Esophagus squamous epithelium (tissue), 5 donors: Measurements from ENCODE around the gene RPL18. TPM values are rescaled to one million over a fixed set of nuclear protein-coding genes. Genes with fewer than 3 reads are reported as not detected.

Experiments
- DNase-seq: peaks from one replicate; lab custom pipeline; 2025; lab: John Stamatoyannopoulos, UW
- H3K27ac ChIP-seq, 4 donors: fragments of 200-600 bp; sonication (generic); one replicate each; pipeline ENCODE4 v1.5.1; 2016 to 2019; ENCODE audit warnings: mild to moderate bottlenecking in 1 of 4
- H3K27me3 ChIP-seq, 4 donors: fragments of 200-600 bp; sonication (generic); 1 replicate in 3 of 4; 2 replicates in 1 of 4; pipeline versions ENCODE4 v1.5.1 to v1.6.0; 2017 to 2021; ENCODE audit warnings: antibody characterized with exemption in 1 of 4
- H3K36me3 ChIP-seq, 3 donors: fragments of 200-600 bp; sonication (generic); one replicate each; pipeline ENCODE4 v1.5.1; 2016 to 2019
- H3K4me1 ChIP-seq, 3 donors: fragments of 200-600 bp; sonication (generic); one replicate each; pipeline ENCODE4 v1.5.1; 2017 to 2019
- H3K4me3 ChIP-seq, 4 donors: fragments of 200-600 bp; sonication (generic); 1 replicate in 3 of 4; 2 replicates in 1 of 4; pipeline ENCODE4 v1.5.1; 2016 to 2019; ENCODE audit warnings: mild to moderate bottlenecking in 2 of 4, moderate library complexity in 1 of 4
- H3K9me3 ChIP-seq, 3 donors: fragments of 200-600 bp; sonication (generic); one replicate each; pipeline ENCODE4 v1.5.1; 2016 to 2019
- CTCF ChIP-seq, 6 experiments: fragments of 450-650 bp in 4 of 6; fragments of 200-600 bp in 2 of 6; sonication (generic) in 2 of 6; IDR thresholded peaks; one replicate each; pipeline ENCODE4 v1.5.1; 2016 to 2019; ENCODE audit warnings: antibody characterized with exemption in 6 of 6, mild to moderate bottlenecking in 4 of 6, moderate library complexity in 4 of 6
- POLR2A ChIP-seq, 4 donors: fragments of 450-650 bp; IDR thresholded peaks; one replicate each; pipeline ENCODE4 v1.6.1; 2017; ENCODE audit warnings: antibody characterized with exemption in 4 of 4, mild to moderate bottlenecking in 4 of 4, moderate library complexity in 3 of 4
- WGBS, 2 donors: methylation state at CpG; one replicate each; pipeline ENCODE4 v1.1.5; 2018; 5-methylcytosine and 5-hydroxymethylcytosine counted together
- intact Hi-C: fragments of 100-400 bp; cut with DNase I; formaldehyde crosslinking; loops from one replicate; pipeline ENCODE4 v1.15.0; 2022
- total RNA-seq, 4 donors: library from RNA; depleted of rRNA; stranded (reverse); fragments of >200 nt; gene quantifications; one replicate each; pipeline ENCODE4 v1.1.0, GENCODE V29; 2016
- donor health status: DM: yes; HTN: yes; CAD: no.

The RPL18 gene
- total RNA-seq, 4 donors from 2014 or later = 1,870 to 2,808 (median 2,491) TPM

DNA sequence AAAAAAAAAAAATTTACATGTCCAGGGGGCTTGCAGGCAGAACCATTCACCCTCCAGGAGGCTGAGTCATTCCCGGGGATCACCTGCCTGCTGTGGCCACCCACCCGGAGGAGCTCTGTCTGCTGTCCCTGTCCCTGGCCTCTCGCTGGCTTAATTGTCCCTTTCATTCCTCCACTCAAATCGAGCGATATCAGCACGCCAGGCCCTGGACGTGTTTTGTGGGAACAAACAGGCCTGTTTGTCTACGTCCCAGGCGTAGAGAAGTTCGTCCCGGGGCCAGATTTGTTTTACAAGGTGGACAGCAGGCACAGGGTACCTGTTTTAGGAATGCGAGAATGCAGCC is 45.8 kb downstream of the RPL18 start:
- peaks cover 5 to 61% (median 13%) of the 10 kb centered on the region in 3 donors for H3K4me1 ChIP-seq
- H3K4me3 ChIP-seq = no peak overlapping the region
- H3K9me3 ChIP-seq = no peaks in the 10 kb centered on the region
- H3K27ac ChIP-seq = no peak overlapping the region
- intact Hi-C loops = no loop called here
- no peaks in the 10 kb centered on the region for H3K27me3 ChIP-seq
- no peak for DNase-seq
- no peak for TF ChIP-seq CTCF (IDR thresholded peaks at IDR 0.05)
- TF ChIP-seq POLR2A (IDR thresholded peaks at IDR 0.05) = no peak
- peaks cover 0 to 21% (median 0%) of the 10 kb centered on the region in 3 donors for H3K36me3 ChIP-seq
- 65 to 68% methylated on average over 11 to 12 of the region's 12 CpGs for WGBS, 2 donors

DNA sequence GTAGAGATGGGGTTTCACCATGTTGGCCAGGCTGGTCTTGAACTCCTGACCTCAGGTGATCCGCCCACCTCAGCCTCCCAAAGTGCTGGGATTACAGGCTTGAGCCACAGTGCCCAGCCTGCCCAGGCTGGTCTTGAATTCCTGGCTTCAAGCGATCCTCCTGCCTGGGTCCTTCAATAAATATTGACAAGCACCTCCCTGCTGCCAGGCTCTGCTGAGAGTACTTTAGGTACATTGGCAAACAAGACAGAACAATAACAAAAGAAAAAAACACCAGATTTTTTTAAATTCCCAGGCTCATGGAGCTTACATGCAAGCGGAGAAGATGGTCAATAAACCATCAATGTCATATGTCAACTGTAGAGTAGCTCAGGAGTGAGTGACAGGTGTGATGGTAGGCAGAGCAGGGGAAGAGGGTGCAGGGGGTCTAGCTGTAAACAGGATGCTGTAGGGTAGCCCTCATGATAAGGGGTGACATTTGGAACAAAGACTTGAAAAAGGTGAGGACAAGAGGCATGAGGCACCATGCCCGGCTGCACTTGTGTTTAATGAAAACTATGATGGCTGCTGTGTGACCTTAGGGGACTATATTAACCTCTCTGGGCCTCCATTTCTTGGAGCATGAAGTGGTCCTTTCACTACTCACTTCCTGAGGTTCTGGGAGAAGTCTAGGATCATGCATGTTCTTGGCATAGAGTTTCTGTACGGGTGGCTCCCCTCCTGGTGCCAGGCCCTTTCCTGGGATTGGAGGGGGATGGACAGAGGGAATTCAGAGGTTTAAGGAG is 47.4 kb downstream of the RPL18 start:
- TF ChIP-seq POLR2A (IDR thresholded peaks at IDR 0.05) (no peak), CTCF (IDR thresholded peaks at IDR 0.05) (no peak)
- H3K9me3 ChIP-seq = no peaks in the 10 kb centered on the region
- no peak overlapping the region for H3K4me3 ChIP-seq
- H3K4me1 ChIP-seq = peaks cover 10 to 76% (median 20%) of the 10 kb centered on the region in 3 donors
- intact Hi-C loops = no loop called here
- H3K27me3 ChIP-seq = no peaks in the 10 kb centered on the region
- DNase-seq = no peak
- 46 to 47% methylated on average over 3 to 5 of the region's 5 CpGs for WGBS, 2 donors
- no peak overlapping the region for H3K27ac ChIP-seq
- H3K36me3 ChIP-seq = peaks cover 0 to 10% (median 0%) of the 10 kb centered on the region in 3 donors

DNA sequence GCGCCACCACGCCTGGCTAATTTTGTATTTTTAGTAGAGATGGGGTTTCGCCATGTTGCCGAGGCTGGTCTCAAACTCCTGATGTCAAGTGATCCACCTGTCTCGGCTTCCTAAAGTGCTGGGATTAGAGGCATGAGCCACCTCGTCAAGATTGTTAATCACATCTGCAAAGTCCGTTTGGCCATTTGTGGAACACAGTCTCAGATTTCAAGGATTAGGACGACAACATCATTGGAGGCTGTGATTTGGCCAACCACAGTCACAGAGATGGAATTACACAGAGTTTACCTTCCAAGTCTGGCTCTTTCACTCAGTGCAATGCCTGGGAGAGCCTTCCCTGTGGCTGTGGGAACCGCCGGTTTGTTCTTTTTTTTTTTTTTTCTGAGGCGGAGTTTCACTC is 49.2 kb downstream of the RPL18 start:
- Histone ChIP-seq H3K9me3 (no peaks in the 10 kb centered on the region), H3K36me3 (no peaks in the 10 kb centered on the region), H3K4me3 (no peak overlapping the region), H3K27me3 (no peaks in the 10 kb centered on the region), H3K27ac (peak overlapping the region in 3 of 4 donors; percentile 37 to 55 (median 52)), H3K4me1 (peaks cover 10 to 94% (median 23%) of the 10 kb centered on the region in 3 donors)
- no peak for DNase-seq
- intact Hi-C loops = no loop called here
- TF ChIP-seq CTCF (IDR thresholded peaks at IDR 0.05) (no peak), POLR2A (IDR thresholded peaks at IDR 0.05) (no peak)
- 42 to 52% methylated on average over 10 to 11 of the region's 11 CpGs for WGBS, 2 donors

GRCh38 chr19:48568345-48568886 is 50.6 kb downstream of the RPL18 start:
- no peaks in the 10 kb centered on the region for H3K9me3 ChIP-seq
- peaks cover 10 to 91% (median 17%) of the 10 kb centered on the region in 3 donors for H3K4me1 ChIP-seq
- WGBS, 2 donors = 2% methylated on average over 4 to 13 of the region's 19 CpGs
- no peaks in the 10 kb centered on the region for H3K27me3 ChIP-seq
- H3K4me3 ChIP-seq = peak overlapping the region in 1 of 4 donors; percentile 44
- intact Hi-C loops = no loop called here
- H3K27ac ChIP-seq = peak overlapping the region; percentile 56 to 86 (median 82)
- TF ChIP-seq POLR2A (IDR thresholded peaks at IDR 0.05) (no peak), CTCF (IDR thresholded peaks at IDR 0.05) (peak in 1 of 6 experiments; percentile 13)
- DNase-seq = no peak
- H3K36me3 ChIP-seq = no peaks in the 10 kb centered on the region

Other genes with a start within 250 kb of the RPL18 start
- gene KDELR1, start 227.6 kb downstream of the RPL18 start, total RNA-seq = 10 to 100 TPM; 63.5 to 87.4 (median 70.2) TPM
- gene GRIN2D, start 225.5 kb downstream of the RPL18 start, total RNA-seq = under 1 TPM; 0.09 to 0.47 (median 0.15) TPM
- gene GRWD1, start 173.2 kb downstream of the RPL18 start, total RNA-seq = 10 to 100 TPM; 33.0 to 43.9 (median 34.6) TPM
- gene KCNJ14, start 163.6 kb downstream of the RPL18 start, total RNA-seq = 1 to 10 TPM in 1 of 4 donors, under 1 TPM in 3; 0.57 to 1.3 (median 0.92) TPM
- gene CYTH2, start 149.8 kb downstream of the RPL18 start, total RNA-seq = 100 to 1,000 TPM in 1 of 4 donors, 10 to 100 TPM in 3; 40.8 to 101 (median 47.8) TPM
- 1 to 10 TPM; 2.1 to 7.8 (median 2.8) TPM for gene LMTK3, start 107.3 kb downstream of the RPL18 start, total RNA-seq
- 100 to 1,000 TPM in 2 of 4 donors, 10 to 100 TPM in 2; 84.8 to 253 (median 150) TPM for gene SULT2B1, start 67.0 kb downstream of the RPL18 start, total RNA-seq
- 1 to 10 TPM in 3 of 4 donors, not detected in 1; 1.3 to 1.7 (median 1.4) TPM for gene SPACA4, start 12.4 kb downstream of the RPL18 start, total RNA-seq
- gene FAM83E, start 4.1 kb downstream of the RPL18 start, total RNA-seq = 10 to 100 TPM in 1 of 4 donors, 1 to 10 TPM in 3; 3.1 to 12.3 (median 8.6) TPM
- 10 to 100 TPM in 2 of 4 donors, 1 to 10 TPM in 2; 7.0 to 10.9 (median 9.7) TPM for gene SPHK2, start 328 bp upstream of the RPL18 start, total RNA-seq
- 10 to 100 TPM in 3 of 4 donors, 1 to 10 TPM in 1; 4.2 to 16.2 (median 11.7) TPM for gene DBP, start 18.2 kb upstream of the RPL18 start, total RNA-seq
- 1 to 10 TPM; 1.4 to 6.9 (median 5.2) TPM for gene CA11, start 27.0 kb upstream of the RPL18 start, total RNA-seq
- under 1 TPM in 1 of 4 donors, not detected in 3; 0.57 TPM for gene NTN5, start 53.8 kb upstream of the RPL18 start, total RNA-seq
- 100 to 1,000 TPM in 1 of 4 donors, 10 to 100 TPM in 3; 12.2 to 125 (median 38.5) TPM for gene FUT2, start 76.8 kb upstream of the RPL18 start, total RNA-seq
- 1 to 10 TPM in 1 of 4 donors, under 1 TPM in 1, not detected in 2; 0.57 to 2.0 TPM for gene MAMSTR, start 100.5 kb upstream of the RPL18 start, total RNA-seq
- 1 to 10 TPM; 4.0 to 9.6 (median 6.5) TPM for gene RASIP1, start 121.4 kb upstream of the RPL18 start, total RNA-seq
- gene IZUMO1, start 127.7 kb upstream of the RPL18 start, total RNA-seq = 10 to 100 TPM in 1 of 4 donors, 1 to 10 TPM in 2, not detected in 1; 2.3 to 56.0 (median 5.0) TPM
- 1 to 10 TPM; 3.4 to 6.3 (median 4.8) TPM for gene FUT1, start 133.5 kb upstream of the RPL18 start, total RNA-seq
- not detected for gene FGF21, start 136.3 kb upstream of the RPL18 start, total RNA-seq
- 10 to 100 TPM; 22.8 to 61.0 (median 42.2) TPM for gene BCAT2, start 191.9 kb upstream of the RPL18 start, total RNA-seq
- 1 to 10 TPM in 2 of 4 donors, under 1 TPM in 1, not detected in 1; 0.83 to 9.0 (median 4.8) TPM for gene HSD17B14, start 217.3 kb upstream of the RPL18 start, total RNA-seq
- 1 to 10 TPM; 2.8 to 9.0 (median 5.6) TPM for gene PLEKHA4, start 249.4 kb upstream of the RPL18 start, total RNA-seq